Tibial nerve (tissue), 4 donors: ENCODE data around the gene PTPN2. TPM values are rescaled to one million over a fixed set of nuclear protein-coding genes. Genes with fewer than 3 reads are reported as not detected.

ENCODE experiments used
- DNase-seq, 2 donors: peaks; one replicate each; pipeline ENCODE4 v3.0.0-alpha.2; 2019; ENCODE audit warnings: low spot score in 2 of 2
- H3K27ac ChIP-seq, 4 donors: fragments of 200-600 bp; sonication (generic) in 3 of 4; one replicate each; pipeline ENCODE4 v1.5.1; 2017 to 2019; ENCODE audit warnings: mild to moderate bottlenecking in 1 of 4
- H3K27me3 ChIP-seq, 2 donors: fragments of 200-600 bp; sonication (generic) in 1 of 2; one replicate each; pipeline versions ENCODE4 v1.5.1 to v1.6.0; 2017 to 2019
- H3K36me3 ChIP-seq, 3 donors: fragments of 200-600 bp; sonication (generic); one replicate each; pipeline ENCODE4 v1.5.1; 2018 to 2019
- H3K4me1 ChIP-seq, 4 donors: fragments of 200-600 bp; sonication (generic) in 3 of 4; one replicate each; pipeline ENCODE4 v1.5.1; 2017 to 2019
- H3K4me3 ChIP-seq, 4 donors: fragments of 200-600 bp; sonication (generic) in 3 of 4; one replicate each; pipeline ENCODE4 v1.5.1; 2017 to 2019; ENCODE audit warnings: mild to moderate bottlenecking in 1 of 4, moderate library complexity in 1 of 4
- H3K9me3 ChIP-seq, 4 donors: fragments of 200-600 bp; sonication (generic) in 3 of 4; one replicate each; pipeline ENCODE4 v1.5.1; 2017 to 2019
- EP300 ChIP-seq, 2 donors: sonication (generic); formaldehyde crosslinking; IDR thresholded peaks; one replicate each; pipeline ENCODE4 v1.6.1; 2017; ENCODE audit warnings: antibody characterized with exemption in 2 of 2, mild to moderate bottlenecking in 1 of 2
- POLR2A ChIP-seq, 2 donors: fragments of 450-650 bp; IDR thresholded peaks; one replicate each; pipeline ENCODE4 v1.6.1; 2017; ENCODE audit warnings: antibody characterized with exemption in 2 of 2, mild to moderate bottlenecking in 2 of 2, moderate library complexity in 2 of 2
- WGBS, 2 donors: methylation state at CpG; one replicate each; pipeline ENCODE4 v1.1.5; 2018; 5-methylcytosine and 5-hydroxymethylcytosine counted together
- total RNA-seq, 4 donors: library from RNA; depleted of rRNA; stranded (reverse); fragments of >200 nt; gene quantifications; one replicate each; pipeline ENCODE4 v1.1.0, GENCODE V29; 2016
- TF ChIP-seq, protein P1 (sequence below), 5 experiments: fragments of 200-600 bp in 3 of 5; fragments of 450-650 bp in 2 of 5; sonication (generic) in 3 of 5; IDR thresholded peaks; one replicate each; pipeline ENCODE4 v1.5.1; 2016 to 2019; ENCODE audit warnings: antibody characterized with exemption in 5 of 5, mild to moderate bottlenecking in 3 of 5, moderate library complexity in 2 of 5

PTPN2 gene
- total RNA-seq, 4 donors from 2014 or later: 12.9 to 50.5 (median 30.7) TPM

GRCh38 chr18:12862467-12862866 lies 21.6 kb downstream of the PTPN2 start:
- Histone ChIP-seq H3K27ac (no peak overlapping the region), H3K36me3 (peaks cover 0 to 10% (median 0%) of the 10 kb centered on the region in 3 donors), H3K27me3 (no peaks in the 10 kb centered on the region), H3K9me3 (no peaks in the 10 kb centered on the region), H3K4me1 (peaks cover 0 to 16% (median 4%) of the 10 kb centered on the region in 4 donors), H3K4me3 (no peak overlapping the region)
- TF ChIP-seq, protein P1, sequence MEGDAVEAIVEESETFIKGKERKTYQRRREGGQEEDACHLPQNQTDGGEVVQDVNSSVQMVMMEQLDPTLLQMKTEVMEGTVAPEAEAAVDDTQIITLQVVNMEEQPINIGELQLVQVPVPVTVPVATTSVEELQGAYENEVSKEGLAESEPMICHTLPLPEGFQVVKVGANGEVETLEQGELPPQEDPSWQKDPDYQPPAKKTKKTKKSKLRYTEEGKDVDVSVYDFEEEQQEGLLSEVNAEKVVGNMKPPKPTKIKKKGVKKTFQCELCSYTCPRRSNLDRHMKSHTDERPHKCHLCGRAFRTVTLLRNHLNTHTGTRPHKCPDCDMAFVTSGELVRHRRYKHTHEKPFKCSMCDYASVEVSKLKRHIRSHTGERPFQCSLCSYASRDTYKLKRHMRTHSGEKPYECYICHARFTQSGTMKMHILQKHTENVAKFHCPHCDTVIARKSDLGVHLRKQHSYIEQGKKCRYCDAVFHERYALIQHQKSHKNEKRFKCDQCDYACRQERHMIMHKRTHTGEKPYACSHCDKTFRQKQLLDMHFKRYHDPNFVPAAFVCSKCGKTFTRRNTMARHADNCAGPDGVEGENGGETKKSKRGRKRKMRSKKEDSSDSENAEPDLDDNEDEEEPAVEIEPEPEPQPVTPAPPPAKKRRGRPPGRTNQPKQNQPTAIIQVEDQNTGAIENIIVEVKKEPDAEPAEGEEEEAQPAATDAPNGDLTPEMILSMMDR (IDR thresholded peaks at IDR 0.05): no peak
- no peak for TF ChIP-seq POLR2A (IDR thresholded peaks at IDR 0.05)
- TF ChIP-seq EP300 (IDR thresholded peaks at IDR 0.05): no peak
- 51 to 55% methylated on average over 2 of the region's 2 CpGs for WGBS, 2 donors
- no peak for DNase-seq

GRCh38 chr18:12861637-12862036 lies 22.4 kb downstream of the PTPN2 start:
- no peak overlapping the region for H3K27ac ChIP-seq

GRCh38 chr18:12860530-12860929 lies 23.5 kb downstream of the PTPN2 start:
- WGBS, 2 donors: 96 to 98% methylated on average over 11 of the region's 11 CpGs
- no peaks in the 10 kb centered on the region for H3K9me3 ChIP-seq
- peaks cover 0 to 16% (median 4%) of the 10 kb centered on the region in 4 donors for H3K4me1 ChIP-seq
- TF ChIP-seq EP300 (IDR thresholded peaks at IDR 0.05): no peak
- TF ChIP-seq POLR2A (IDR thresholded peaks at IDR 0.05): no peak
- TF ChIP-seq, protein P1 (IDR thresholded peaks at IDR 0.05): no peak
- no peak for DNase-seq
- H3K4me3 ChIP-seq: no peak overlapping the region
- H3K27ac ChIP-seq: no peak overlapping the region
- no peaks in the 10 kb centered on the region for H3K27me3 ChIP-seq
- H3K36me3 ChIP-seq: peaks cover 0 to 23% (median 0%) of the 10 kb centered on the region in 3 donors

More at GRCh38 chr18:12861637-12862036, 22.4 kb downstream of the PTPN2 start:
- no peak for DNase-seq
- WGBS, 2 donors: 96 to 98% methylated on average over 1 of the region's 1 CpG
- Histone ChIP-seq H3K36me3 (peaks cover 0 to 16% (median 0%) of the 10 kb centered on the region in 3 donors), H3K9me3 (no peaks in the 10 kb centered on the region), H3K4me3 (no peak overlapping the region), H3K27me3 (no peaks in the 10 kb centered on the region), H3K4me1 (peaks cover 0 to 16% (median 4%) of the 10 kb centered on the region in 4 donors)
- TF ChIP-seq EP300 (IDR thresholded peaks at IDR 0.05) (no peak), POLR2A (IDR thresholded peaks at IDR 0.05) (no peak)
- TF ChIP-seq, protein P1 (IDR thresholded peaks at IDR 0.05): no peak

- no peak for DNase-seq
- Histone ChIP-seq H3K9me3 (no peaks in the 10 kb centered on the region), H3K36me3 (peaks cover 0 to 23% (median 0%) of the 10 kb centered on the region in 3 donors), H3K4me3 (no peak overlapping the region), H3K4me1 (peaks cover 0 to 11% (median 4%) of the 10 kb centered on the region in 4 donors), H3K27ac (no peak overlapping the region), H3K27me3 (no peaks in the 10 kb centered on the region)
- WGBS, 2 donors: 61 to 65% methylated on average over 5 of the region's 5 CpGs
- TF ChIP-seq, protein P1 (IDR thresholded peaks at IDR 0.05): no peak
- TF ChIP-seq POLR2A (IDR thresholded peaks at IDR 0.05) (no peak), EP300 (IDR thresholded peaks at IDR 0.05) (no peak)
These were observed 25.0 kb downstream of the PTPN2 start for GRCh38 chr18:12858991-12859390.

DNA sequence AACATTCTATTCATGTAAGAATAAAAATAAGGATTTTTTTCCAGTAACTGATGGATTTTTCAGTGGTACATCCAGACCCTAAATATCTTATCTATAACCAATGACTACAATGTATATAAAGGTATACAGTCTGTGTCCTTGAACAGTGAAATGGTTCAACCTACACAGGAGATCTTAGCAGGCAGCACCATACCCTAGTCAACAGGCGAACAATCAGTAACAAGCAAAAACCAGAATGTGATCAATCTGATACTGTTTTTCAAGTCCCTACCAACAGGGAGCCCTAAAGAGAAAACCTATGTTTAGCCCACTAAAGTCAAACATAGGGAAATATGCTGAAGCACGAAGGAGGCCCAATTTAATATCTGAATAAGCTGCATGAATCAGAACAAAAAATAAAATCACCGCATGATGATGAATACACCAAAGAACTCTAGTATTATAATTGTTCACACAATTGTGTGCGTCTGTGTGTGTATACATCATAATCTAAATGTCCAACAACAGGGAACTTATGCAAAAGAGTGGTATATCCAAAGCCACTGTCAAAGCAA lies 26.0 kb downstream of the PTPN2 start:
- H3K9me3 ChIP-seq: no peaks in the 10 kb centered on the region
- WGBS, 2 donors: 92 to 93% methylated on average over 4 of the region's 4 CpGs
- no peak overlapping the region for H3K27ac ChIP-seq

More for the DNA sequence above, 26.0 kb downstream of the PTPN2 start:
- TF ChIP-seq, protein P1 (IDR thresholded peaks at IDR 0.05): no peak
- no peak for TF ChIP-seq POLR2A (IDR thresholded peaks at IDR 0.05)
- no peak for TF ChIP-seq EP300 (IDR thresholded peaks at IDR 0.05)
- Histone ChIP-seq H3K4me3 (no peak overlapping the region), H3K4me1 (peaks cover 0 to 11% (median 2%) of the 10 kb centered on the region in 4 donors), H3K36me3 (peaks cover 0 to 23% (median 0%) of the 10 kb centered on the region in 3 donors), H3K27me3 (no peaks in the 10 kb centered on the region)
- DNase-seq: no peak
